T1000 (cell line): ENCODE results near the gene ATOSB.

Experiments used
- DNase-seq: peaks from one replicate; lab custom pipeline; 2025; ENCODE audit warnings: mixed read lengths; lab: John Stamatoyannopoulos, UW

Gene ATOSB

DNA sequence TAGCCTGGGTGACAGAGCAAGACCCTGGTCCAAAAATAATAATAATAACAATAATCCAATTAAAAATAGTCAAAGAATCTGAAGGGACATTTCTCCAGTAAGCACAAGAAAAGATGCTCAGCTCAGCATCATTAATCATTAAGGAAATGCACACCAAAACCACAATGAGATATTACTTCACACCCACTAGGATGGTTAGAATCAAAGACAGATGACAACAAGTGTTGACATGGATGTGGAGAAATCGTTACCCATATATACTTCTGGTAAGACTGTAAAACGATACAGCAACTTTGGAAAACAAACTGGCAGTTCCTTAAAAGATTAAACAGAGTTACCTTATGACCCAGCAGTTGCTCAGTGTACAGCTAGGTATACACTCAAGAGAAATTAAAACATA is 30.6 kb downstream of the ATOSB start:
- DNase-seq: no peak

DNA sequence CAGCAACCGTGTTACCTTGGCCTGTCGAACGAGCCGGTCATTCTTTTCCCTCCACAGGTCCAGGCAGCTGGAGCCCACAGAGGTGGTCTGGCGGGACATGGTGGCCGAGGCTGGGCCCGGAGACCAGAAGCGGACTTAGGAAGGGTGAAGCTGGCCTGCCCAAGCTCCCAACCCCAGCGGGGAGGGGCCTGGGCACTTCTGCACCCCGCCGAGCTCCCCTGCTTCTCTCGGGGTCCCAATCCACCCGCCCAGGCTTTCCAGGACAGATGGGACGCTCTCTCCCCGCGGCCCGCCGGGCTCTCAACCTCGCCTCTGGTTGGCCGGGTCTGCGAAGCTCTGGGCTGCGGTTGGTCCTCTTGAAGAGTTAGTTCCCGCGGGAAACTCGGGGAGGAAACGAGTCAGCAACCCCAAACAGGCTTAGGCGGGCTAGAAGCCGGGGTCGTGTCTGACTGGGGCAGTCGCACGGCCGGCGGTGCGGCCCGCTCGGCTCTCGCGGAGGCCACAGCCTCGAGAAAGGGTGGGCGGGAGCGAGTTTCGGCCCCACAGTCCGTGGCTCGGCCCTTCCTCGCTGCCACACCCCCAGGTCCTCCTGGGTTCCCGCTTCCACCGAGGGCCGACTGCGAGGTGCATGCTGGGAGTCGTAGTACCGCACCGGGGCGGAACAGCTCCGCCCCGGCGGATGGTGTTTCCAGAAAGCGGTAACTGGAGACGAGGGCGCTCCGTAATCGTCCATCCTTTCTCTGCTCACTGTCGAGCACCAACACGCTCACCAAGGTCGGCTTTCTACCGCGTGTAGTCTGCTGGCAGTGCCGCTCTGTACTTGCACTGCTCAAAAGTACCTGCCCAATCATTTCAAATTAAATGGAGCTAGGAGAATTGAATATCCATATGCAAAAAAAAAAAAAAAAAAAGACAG is 36.0 kb downstream of the ATOSB start, which contains the start of gene FANCG:
Gene FANCG (minus strand): TSS at position 517 of the 916 bp plus-strand sequence. CDS start 418 bp downstream, at position 99.
- DNase-seq: peak; percentile 86

DNA sequence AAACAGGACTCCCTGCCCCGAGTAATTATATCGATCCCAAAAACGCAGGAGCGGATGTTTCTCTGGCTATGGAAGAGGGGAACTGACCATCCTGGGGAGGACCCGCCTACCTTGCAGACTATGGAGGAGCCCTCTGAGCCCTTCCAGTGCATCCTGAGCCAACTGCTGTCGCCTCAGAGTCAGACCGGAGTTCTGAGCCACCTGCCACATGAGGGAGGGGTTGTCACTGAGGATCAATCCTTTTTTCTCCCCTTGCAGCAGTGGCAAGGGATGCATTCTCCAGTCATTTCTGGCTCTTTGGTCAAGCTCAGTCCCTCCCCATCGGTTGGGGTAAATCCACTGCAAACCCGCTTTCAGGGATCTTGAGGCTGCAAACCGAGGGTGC is 36.6 kb downstream of the ATOSB start:
- no peak for DNase-seq

DNA sequence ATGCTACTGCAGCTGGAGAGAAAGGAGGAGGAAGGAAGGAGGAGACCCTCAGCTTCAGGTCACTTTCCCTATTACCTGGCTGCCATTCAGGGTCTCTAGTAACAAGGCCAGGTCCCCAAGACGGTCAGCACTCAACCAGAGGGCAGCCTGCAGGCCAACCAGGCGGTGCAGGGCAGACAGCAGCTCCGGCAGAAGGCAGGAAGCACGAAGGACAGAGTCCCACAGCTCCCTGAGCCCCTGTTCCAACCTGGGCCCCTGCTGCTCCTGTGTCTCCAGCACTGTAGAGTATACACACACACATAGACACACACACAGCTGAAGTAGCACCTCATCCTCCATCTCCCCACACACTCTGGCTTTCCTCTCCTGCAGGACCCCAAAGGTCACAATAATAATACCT is 37.6 kb downstream of the ATOSB start:
- DNase-seq: no peak

DNA sequence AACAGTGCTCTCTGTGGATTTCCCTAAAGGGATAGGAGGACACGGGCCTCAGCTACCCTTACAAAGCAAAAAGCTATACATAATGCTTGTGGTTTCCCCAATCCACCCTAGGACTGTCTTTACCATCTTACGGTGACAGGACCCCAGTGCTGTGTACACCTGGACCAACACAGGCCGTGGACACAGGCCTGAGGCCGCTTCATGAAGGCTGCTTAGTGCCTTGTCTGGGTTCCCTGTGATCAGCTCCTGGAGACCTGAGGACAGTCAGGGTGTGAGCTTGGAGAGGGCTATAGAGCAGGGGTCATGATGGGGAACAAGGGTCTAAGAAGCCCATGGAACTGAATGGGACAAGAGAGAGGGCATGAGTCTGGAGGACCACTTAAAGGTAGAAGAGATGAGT is 38.8 kb downstream of the ATOSB start:
- no peak for DNase-seq

DNA sequence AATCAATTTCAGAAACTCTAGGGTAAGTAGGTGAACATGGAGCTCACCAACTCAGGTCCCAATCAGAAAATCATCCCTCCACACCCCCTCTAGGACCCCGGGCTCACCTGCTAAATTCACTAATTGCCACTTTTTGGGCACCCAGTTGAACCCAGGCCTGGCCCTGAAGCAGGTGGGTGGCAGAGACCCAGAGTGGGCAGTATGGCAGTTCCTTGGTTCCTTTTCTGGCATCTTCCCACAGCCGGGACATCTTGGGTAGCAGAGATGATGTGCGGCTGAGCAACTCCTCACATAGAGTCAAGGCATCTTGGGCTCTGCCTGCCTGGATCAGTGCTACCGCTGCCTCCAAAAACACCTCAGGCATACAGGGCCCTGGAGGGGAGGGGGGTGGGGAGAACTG is 40.3 kb downstream of the ATOSB start:
- DNase-seq: no peak

DNA sequence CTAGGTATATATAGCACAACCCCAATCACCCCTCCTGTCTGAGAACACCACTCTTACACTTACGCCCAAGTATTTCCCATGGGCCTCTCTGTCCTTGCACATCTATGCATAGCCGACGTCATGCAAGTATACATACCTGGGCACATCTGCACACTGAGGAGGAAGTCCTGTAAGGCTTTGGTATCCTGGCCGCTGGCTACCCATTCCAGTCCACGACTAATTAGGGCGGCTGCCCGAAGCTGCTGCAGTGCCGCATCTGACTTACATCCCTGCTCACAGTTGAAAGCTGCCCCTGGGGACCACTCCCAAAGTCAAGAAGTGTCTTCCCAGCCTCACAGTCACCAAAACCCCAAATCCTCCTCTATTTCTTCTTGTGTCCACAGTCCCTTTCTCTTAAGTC is 40.9 kb downstream of the ATOSB start:
- no peak for DNase-seq

DNA sequence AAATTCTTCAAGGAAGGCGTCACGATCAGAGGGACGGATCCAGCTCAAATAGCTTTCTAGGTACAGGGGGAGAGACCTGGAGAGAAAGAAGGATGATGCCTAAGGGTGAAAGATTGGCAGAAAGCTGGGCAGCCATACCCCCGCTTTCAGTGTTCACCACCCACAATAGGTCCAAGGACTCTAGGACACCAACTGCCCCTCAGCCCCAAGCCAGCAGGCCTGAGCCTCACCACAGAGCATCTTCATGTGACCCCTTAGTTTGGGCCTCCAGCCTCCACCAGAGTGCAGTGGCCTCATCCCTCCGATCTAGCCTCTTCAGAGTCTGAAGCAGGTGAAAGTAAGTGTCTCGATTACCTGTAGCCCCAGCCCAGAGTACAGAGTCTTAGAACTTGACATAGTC is 41.5 kb downstream of the ATOSB start:
- no peak for DNase-seq

DNA sequence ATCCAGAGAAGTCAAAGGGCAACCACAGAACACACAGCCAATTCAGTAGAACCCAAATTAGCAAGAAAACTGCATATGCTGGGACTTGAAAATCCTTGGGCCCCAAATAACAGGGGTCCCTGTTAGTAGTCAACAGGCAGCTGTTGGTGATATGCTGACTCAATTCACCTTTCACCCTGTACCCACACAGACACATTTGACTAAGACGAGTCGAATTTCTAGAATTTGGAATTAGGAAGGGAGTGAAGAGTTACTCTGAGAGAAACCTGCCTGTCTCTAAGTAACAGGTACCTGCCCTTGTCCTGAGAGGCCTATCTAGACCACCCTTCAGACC is 42.4 kb downstream of the ATOSB start:
- DNase-seq: no peak

DNA sequence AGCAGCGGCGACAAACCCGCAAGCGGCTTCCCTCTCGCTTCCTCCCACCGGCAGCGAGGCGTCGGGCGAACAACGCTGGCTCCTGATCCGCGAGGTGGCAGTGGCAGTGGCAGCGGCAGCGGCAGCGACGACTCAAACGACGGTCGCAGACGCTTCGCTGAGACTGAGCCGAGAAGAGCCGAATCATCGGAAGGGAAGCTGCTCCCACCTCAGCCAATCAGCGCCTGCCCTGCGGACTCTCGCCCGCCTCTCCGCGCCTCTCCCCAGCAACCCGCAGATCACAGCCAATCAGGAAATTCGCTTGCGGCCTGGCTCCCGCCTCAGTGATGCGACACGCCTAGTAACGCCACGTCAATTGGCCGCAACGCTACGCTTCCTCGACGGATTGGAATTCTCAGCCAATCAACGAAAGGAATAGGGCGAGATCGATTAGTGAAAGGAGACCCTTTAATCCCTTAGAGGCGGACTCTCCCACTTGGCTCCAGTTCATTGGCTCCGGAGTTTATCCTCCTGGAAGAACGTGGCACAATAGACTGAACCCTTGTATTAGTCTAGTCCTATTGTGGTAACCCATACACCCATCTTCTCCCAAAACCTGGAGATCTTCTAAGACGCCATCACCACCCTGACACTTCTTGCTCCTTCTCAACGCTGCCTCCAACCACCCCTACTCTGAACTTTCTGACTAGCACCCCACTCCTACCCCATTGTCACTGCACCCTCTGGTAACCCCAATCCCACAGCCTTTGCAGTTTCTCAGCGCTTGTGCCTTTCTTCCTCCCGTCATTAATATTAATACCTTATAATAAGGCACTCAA is 43.0 kb downstream of the ATOSB start, which contains the start of gene VCP:
Gene VCP (minus strand): TSS at position 165 of the 818 bp plus-strand sequence. CDS start 272 bp downstream, outside the sequence.
- peak; percentile 92 for DNase-seq

DNA sequence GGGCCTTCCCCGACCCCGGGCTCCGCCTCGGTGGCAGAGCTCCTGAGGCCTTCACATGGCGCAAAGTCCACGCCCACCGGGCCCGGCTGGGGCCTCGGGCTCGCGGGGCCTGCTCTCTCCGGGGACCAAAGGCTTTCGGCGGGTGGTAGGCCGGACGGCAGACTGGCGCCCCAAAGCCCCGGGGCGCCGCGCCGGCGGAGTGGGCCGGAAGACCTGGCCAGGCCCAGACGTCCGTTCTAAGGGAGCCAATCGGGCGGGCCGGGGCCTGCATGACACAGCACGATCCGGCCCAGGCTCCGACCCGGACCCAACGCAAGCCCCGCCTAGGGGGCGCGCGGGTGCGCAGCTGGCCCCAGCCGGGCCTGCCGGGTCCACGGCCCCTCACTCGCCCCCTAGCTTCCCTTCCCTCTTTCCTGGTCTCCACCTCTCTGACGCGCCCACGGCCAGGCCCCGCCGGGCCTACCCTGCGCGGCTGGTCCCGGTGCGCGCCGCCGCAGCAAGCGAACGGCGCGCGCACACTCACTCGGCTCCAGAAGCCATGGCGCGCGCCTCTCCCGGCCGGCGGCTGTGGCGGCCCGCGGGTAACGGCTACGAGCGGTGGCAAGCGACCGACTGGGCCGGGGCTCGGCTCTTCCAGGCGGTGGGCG is 43.7 kb downstream of the ATOSB start:
- DNase-seq: peak; percentile 60

DNA sequence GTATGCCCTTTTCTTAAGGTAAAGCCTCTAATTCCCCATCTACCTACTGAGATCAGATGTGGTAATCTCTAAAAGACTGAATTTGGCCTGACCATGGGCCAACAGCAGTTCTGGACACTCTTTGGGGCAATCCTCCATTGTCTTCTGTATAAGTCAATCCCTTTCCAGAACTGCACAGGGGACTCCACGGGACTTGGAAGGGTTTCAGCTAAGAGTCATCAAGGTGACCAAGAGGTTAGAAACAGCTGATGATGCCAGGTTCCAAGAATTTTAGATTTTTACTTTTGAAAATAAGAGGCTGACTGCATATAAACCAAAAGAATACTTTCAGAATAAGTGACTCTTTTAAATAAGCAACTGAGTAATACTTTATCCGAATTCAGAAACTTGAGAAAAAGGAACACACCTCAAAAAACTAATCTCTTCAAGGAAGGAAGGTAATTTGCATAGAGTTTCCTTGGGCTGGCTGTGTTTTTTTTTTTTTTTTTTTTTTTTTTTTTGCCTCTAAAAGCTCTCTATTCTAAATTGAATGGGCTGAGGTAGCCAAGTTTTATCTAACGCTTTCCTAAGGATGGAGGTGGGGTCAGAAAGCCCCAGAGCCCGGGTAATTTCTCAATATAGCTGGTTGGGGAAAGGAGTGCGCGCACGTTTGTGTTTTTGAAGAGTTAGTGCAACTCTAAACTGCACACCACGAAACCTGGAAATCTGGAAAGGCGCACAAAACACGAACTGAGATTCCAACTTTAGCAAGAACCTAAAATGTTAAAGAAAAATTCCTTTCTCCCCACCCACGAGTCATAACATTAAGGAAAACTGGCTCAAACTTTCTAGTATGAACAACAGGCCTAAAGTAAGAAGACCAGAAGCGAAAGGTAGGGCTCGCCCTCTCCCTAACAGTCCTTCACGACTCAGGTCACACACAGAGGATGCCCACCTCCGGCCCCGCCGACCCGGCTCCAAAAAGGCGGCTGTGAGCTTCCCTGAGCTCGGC is 44.5 kb downstream of the ATOSB start:
- DNase-seq: no peak

DNA sequence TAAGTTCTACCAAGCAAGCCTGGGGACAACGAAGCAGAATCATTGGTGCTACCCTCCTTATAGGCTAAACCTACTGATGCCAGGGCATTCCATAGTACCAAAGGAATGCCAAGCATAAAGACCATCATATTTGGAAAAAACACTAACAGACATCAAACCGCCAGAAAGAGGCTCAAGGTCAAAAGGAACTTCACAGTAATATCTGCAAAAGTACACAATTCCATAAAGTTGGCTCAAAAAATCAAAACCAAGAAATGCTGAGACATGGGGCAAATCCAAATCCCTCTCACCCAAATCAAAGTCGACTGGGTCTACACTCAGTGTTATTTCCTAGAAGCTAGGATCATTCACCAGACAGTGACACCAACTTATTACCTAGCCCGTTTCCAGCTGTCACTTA is 46.6 kb downstream of the ATOSB start:
- no peak for DNase-seq

DNA sequence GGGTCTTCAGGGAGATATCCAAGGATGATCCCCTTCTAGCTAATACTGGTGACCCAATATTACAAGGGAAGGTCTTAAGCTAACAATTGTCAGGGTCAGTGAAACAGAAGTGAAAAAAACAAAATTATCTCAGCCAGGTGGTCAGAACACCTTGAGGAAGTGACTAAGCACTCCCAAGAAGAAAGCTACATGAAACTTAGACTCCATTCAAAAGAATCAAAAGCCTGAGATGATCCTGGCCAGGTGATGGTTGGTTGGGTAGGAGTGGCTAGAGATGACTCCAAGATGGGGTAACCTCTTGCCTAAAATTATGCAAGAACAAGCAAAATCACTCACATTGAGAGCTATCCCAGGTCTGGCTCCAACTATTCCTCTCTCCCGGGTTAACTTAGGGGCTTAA is 48.6 kb downstream of the ATOSB start:
- DNase-seq: no peak

DNA sequence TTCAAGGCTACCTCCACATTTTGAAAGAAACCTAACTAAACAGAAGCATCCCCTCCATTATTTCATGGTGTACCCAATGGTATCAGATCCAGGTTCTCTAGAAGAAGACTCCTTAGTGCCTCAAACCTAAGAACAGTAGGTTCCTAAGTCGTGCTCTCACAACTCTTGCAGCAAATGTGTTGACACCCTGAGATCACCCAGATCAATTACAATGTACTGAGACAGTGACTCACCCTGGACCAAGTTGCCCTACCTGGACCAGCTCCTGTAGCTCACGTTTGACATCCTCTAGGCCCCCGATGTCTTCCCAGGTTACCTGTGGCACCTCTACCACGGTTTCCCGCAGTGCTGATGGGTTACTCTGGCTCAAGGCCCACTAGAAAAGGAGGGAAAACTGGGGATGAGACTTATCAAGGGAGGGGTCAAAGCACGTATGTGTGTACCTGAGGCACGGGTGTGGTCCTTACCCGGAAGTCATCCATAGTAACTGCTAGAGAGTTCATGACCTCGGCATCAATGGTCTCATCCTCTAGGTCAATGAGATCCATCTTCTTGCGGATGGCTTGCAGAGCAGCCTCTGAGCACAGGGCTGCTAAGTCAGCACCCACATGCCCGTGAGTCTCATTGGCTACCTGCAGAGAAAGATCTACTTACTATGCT is 55.0 kb downstream of the ATOSB start:
- no peak for DNase-seq

DNA sequence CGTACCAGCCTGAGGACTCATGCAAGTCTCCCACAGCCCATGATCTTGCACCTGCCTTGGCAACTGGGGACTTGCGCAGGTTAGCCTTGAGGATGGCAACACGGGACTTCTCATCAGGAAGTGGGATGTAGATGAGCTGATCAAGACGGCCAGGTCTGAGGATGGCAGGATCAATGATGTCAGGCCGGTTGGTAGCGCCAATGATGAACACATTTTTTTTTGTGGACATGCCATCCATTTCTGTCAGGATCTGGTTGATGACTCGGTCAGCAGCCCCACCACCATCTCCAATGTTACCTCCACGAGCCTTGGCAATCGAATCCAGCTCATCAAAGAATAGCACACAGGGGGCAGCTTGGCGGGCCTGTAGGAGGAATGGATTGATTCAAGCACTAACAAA is 56.2 kb downstream of the ATOSB start:
- DNase-seq: no peak

DNA sequence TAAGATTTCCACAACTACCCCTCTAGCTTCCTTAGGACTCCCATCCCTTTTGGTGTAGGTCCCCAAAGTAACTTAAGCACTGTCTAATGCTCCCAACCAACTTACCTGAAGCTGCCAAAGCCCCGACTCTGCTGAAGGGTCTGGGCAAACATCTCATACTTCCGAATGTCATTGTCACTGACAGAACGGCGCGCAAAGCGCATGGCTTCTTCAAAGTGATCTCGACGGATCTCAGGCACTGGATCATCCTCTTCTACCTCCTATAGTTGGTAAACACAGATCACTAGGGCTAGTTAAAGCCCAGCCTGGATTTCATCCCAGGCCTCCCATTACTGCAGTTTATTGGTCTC is 58.4 kb downstream of the ATOSB start:
- DNase-seq: no peak

DNA sequence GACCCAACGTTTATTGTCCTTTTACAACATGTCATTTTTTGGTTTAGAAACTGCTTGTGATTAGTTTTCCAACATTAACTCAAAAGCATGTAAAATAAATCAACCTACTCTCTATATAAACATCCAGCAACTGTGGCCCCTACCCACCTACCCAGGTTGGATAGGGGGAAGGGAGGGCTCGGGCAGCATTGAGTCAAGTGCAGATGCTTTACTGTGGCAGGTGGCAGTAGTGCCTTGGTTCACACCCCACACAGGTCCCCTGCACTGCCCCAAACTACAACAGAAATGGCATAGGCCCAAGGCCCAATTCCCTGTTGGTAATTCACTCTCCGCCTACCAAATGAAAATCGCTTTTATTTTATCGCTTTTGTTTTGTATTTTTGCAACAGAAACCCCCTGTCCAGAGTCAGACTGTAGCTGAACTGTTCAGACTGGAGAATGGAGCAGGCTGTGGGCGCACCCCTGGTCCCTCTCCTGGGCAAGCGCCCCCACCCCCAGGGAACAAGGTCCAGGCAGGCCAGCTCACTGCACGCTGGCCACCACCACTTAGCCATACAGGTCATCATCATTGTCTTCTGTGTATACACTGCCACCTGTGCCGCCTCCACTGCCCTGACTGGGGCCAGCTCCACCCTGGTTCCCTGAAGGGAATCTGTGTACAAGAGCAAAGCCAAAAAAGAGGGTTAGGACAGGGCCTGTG is 58.9 kb downstream of the ATOSB start:
- no peak for DNase-seq

DNA sequence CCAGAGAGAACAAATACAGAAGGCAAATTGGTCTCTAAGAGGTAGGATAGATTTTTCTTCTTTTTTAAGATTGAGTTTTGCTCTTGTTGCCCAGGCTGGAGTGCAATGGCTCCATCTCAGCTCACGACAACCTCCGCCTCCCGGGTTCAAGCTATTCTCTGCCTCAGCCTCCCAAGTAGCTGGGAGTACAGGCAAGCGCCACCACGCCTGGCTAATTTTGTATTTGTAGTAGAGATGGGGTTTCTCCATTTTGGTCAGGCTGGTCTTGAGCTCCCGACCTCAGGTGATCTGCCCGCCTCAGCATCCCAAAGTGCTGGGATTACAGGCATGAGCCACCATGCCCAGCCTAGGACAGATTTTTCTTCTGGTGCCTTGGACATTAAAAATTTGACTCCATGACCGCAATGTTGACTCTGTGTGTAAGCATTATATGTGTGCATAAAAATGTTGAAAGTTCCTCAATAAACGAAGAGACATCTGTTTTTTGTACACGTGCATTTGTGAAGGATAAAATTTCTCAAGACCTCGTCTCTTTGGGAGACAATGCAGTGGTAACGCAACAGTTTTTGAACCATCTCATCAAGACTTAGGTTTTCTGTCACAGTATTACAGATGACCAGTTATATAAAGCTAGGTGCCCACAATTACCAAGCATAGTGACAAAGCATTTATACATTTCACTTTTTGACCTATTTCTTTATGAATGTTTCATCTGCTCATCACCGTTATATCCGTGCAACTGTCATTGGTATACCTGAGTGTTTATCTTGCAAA is 60.6 kb downstream of the ATOSB start:
- no peak for DNase-seq
